PFSK-1 (cell line): Measurements from ENCODE around the gene KCNMB2.

Experiments used
- POLR2AphosphoS5 ChIP-seq: IDR thresholded peaks from 2 replicates; pipeline ENCODE4 v1.6.1; 2012; ENCODE audit warnings: low read depth, mild to moderate bottlenecking, control low read depth, low read length, moderate library complexity
- SIN3A ChIP-seq: IDR thresholded peaks from 2 replicates; pipeline ENCODE4 v1.6.1; 2012; ENCODE audit warnings: mild to moderate bottlenecking, low read length, moderate library complexity, borderline replicate concordance; ENCODE audit not compliant: insufficient read depth

DNA sequence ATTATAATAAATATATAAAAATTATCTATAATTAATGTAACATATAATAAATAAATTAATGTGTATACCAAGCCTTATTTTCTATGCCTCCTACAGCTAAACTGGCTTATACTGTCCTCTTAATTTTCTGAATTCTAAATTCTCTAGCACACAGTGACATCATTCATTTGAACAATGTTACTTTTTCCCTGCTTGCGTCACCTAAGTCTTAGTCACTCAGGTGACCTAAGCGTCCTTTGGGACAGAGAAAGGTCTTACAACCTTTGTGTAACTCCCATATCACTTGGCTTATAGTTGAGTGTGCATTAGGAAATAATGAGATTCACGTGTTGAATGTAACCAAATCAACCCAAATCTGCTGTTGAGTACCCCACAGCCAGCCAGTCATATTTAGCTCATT, 48.5 kb upstream of the KCNMB2 start:
- TF ChIP-seq POLR2AphosphoS5 (no peak), SIN3A (no peak)
